ENCODE results near the gene TBXA2R. TPM values are rescaled to one million over a fixed set of nuclear protein-coding genes. Genes with fewer than 3 reads are reported as not detected.

The TBXA2R gene
- polyA plus RNA-seq, 3 donors, result 0.56 to 3.7 (median 3.6) TPM

GRCh38 chr19:3625996-3626472 is 19.4 kb upstream of the TBXA2R start:
- no peak overlapping the region for H3K27ac ChIP-seq (ENCODE audit: low read depth, low read length)
- WGBS, 3 donors, result 1 to 2% (median 2%) methylated on average over 21 of the region's 21 CpGs

- WGBS, 3 donors, result 89 to 93% (median 93%) methylated on average over 33 to 34 of the region's 34 CpGs
- no peak overlapping the region for H3K27ac ChIP-seq (ENCODE audit: low read depth, low read length)
Observed at GRCh38 chr19:3623716-3624115, 17.0 kb upstream of the TBXA2R start.

GRCh38 chr19:3622224-3622623 is 15.5 kb upstream of the TBXA2R start:
- WGBS, 3 donors, result 83 to 93% (median 83%) methylated on average over 12 of the region's 12 CpGs

GRCh38 chr19:3621689-3622088 is 15.0 kb upstream of the TBXA2R start:
- H3K27ac ChIP-seq (ENCODE audit: low read depth, low read length), result no peak overlapping the region
- 93 to 95% (median 93%) methylated on average over 15 of the region's 15 CpGs for WGBS, 3 donors

More at GRCh38 chr19:3622224-3622623, 15.5 kb upstream of the TBXA2R start:
- no peak overlapping the region for H3K27ac ChIP-seq (ENCODE audit: low read depth, low read length)

- H3K27ac ChIP-seq (ENCODE audit: low read depth, low read length), result no peak overlapping the region
- WGBS, 3 donors, result 87 to 90% (median 87%) methylated on average over 24 of the region's 24 CpGs
Observed at GRCh38 chr19:3620817-3621547, 14.3 kb upstream of the TBXA2R start.

- H3K27ac ChIP-seq (ENCODE audit: low read depth, low read length), result no peak overlapping the region
- 88 to 89% (median 88%) methylated on average over 17 to 19 of the region's 19 CpGs for WGBS, 3 donors
Observed at GRCh38 chr19:3620145-3620816, 13.6 kb upstream of the TBXA2R start.

- WGBS, 3 donors, result 82 to 88% (median 86%) methylated on average over 16 to 17 of the region's 17 CpGs
- no peak overlapping the region for H3K27ac ChIP-seq (ENCODE audit: low read depth, low read length)
Observed at GRCh38 chr19:3619631-3620012, 12.9 kb upstream of the TBXA2R start.

- WGBS, 3 donors, result 84 to 89% (median 85%) methylated on average over 29 to 31 of the region's 31 CpGs
- no peak overlapping the region for H3K27ac ChIP-seq (ENCODE audit: low read depth, low read length)
Observed at GRCh38 chr19:3618811-3619630, 12.3 kb upstream of the TBXA2R start.

GRCh38 chr19:3618144-3618810 is 11.6 kb upstream of the TBXA2R start:
- no peak overlapping the region for H3K27ac ChIP-seq (ENCODE audit: low read depth, low read length)
- WGBS, 3 donors, result 34 to 50% (median 36%) methylated on average over 30 to 31 of the region's 31 CpGs

GRCh38 chr19:3617463-3617862 is 10.8 kb upstream of the TBXA2R start:
- WGBS, 3 donors, result 43 to 72% (median 54%) methylated on average over 19 of the region's 19 CpGs
- no peak overlapping the region for H3K27ac ChIP-seq (ENCODE audit: low read depth, low read length)

- WGBS, 3 donors, result 92 to 94% (median 92%) methylated on average over 26 of the region's 26 CpGs
- no peak overlapping the region for H3K27ac ChIP-seq (ENCODE audit: low read depth, low read length)
Observed at GRCh38 chr19:3615524-3616135, 9.0 kb upstream of the TBXA2R start.

GRCh38 chr19:3614858-3615505 is 8.3 kb upstream of the TBXA2R start:
- WGBS, 3 donors, result 87 to 93% (median 93%) methylated on average over 17 to 18 of the region's 18 CpGs
- no peak overlapping the region for H3K27ac ChIP-seq (ENCODE audit: low read depth, low read length)

- no peak overlapping the region for H3K27ac ChIP-seq (ENCODE audit: low read depth, low read length)
- 89 to 91% (median 89%) methylated on average over 37 to 39 of the region's 39 CpGs for WGBS, 3 donors
Observed at GRCh38 chr19:3613818-3614661, 7.4 kb upstream of the TBXA2R start.

GRCh38 chr19:3612901-3613741 is 6.4 kb upstream of the TBXA2R start:
- WGBS, 3 donors, result 85 to 90% (median 89%) methylated on average over 66 to 79 of the region's 79 CpGs
- H3K27ac ChIP-seq (ENCODE audit: low read depth, low read length), result no peak overlapping the region

- WGBS, 3 donors, result 97 to 98% (median 98%) methylated on average over 28 to 33 of the region's 33 CpGs
Observed at GRCh38 chr19:3612330-3612729, 5.7 kb upstream of the TBXA2R start.

GRCh38 chr19:3611841-3612240 is 5.2 kb upstream of the TBXA2R start:
- no peak overlapping the region for H3K27ac ChIP-seq (ENCODE audit: low read depth, low read length)
- 87 to 96% (median 90%) methylated on average over 36 of the region's 36 CpGs for WGBS, 3 donors

More at GRCh38 chr19:3612330-3612729, 5.7 kb upstream of the TBXA2R start:
- no peak overlapping the region for H3K27ac ChIP-seq (ENCODE audit: low read depth, low read length)
